Measurements from ENCODE around the gene SLAMF1. TPM values are rescaled to one million over a fixed set of nuclear protein-coding genes. Genes with fewer than 3 reads are reported as not detected.

SLAMF1 gene
- total RNA-seq, 1 experiment from 2014 or later = not detected

DNA sequence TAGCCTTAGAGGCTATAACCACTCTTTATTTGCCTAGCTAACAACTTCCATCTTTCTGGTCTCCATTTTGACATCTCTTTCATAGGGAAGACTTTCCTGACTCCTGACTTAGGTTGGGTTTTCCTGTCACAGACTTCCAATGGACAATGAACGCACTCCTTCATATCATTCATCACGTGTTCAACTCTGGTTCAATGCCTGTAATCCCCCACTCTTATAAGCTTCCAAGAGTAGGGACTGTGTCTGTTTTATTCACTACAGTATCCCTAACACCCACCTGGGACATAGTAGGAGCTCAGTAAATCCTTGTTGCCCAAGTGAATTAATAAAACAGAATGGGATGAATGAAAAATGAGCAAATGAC lies 4.6 kb downstream of the SLAMF1 start:
- no peak for DNase-seq (ENCODE audit: low spot score)
- in situ Hi-C loops (cut with HindIII; ENCODE audit: low sequenced_read_pairs) = no loop called here

DNA sequence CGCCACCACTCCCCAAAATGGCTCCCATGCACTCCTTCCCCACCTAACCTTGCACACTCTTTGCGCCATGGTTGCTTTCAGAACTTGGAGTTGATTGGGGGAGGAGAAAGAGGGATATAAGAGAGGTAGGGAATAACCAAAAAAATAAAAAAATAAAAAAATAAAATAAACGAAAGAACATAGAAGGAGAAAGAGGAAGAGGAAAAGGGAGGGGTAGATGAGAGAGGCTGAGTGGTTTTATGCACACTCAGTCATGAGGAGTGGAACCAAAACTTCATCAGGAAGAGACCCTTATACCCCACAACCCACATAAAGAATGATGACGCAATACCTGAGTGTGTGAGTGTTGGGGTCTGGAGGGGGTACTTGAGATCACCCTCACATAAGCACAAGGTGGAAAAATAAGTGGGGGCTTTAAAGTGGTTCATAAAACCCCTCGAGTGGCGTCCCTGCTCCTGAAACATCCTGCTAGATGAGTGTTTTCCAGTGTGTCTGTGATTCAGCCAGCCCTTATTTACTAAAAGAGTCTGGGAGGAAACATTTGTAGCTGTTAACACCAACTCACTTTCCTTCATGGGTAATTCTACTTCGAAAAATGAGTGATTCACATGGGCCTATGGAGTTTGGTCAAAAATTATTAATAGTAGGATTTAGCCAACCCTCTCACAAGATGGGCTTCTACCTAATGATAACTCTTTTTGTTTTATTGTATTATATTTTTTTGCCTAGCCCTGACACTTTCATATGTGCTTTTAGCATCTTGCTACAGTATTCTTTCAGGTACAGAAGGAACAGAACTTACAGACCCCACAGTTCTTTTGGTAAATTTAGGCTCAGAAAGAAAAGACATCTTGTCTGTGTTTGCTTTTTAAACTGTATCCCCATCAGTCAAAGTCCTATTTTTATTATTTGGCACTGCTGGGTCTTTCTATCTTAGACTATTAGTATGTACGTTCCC lies 5.2 kb downstream of the SLAMF1 start:
- no peak for DNase-seq (ENCODE audit: low spot score)
- in situ Hi-C loops (cut with HindIII; ENCODE audit: low sequenced_read_pairs) = no loop called here

DNA sequence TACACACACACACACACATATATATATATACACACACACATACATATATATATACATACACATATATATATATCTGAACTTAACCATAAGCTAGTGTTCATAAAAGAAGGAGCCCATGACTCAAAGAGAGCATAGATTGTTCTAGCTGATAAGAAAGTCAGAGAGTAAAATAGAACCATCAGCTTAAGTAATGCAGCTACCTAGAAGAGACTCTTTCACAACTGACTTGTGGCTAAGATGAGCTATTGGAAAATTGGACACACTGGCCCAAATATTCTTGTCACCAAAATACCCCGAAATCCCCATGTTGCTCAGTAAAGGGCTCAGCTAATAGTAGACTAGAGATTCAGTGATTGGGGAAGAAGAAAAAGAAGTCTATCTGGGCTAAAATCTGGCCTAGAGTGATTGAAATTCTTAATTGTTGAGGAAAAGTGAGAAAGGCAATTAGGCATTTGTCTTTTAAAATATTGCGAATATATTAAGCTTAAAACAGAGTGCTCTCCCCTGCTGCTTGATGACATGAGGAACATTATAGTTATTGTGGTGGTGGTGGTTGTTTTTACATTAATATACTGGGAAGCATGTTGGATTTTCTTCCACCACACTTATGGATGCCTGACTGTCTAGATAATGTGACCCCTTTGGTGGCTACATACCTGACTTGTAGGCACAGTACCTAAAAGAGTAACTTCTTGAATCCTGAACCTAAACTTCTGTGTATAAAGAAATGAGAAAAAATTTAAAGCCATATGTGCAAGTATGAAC lies 6.3 kb downstream of the SLAMF1 start:
- in situ Hi-C loops (cut with HindIII; ENCODE audit: low sequenced_read_pairs) = no loop called here
- no peak for DNase-seq (ENCODE audit: low spot score)

DNA sequence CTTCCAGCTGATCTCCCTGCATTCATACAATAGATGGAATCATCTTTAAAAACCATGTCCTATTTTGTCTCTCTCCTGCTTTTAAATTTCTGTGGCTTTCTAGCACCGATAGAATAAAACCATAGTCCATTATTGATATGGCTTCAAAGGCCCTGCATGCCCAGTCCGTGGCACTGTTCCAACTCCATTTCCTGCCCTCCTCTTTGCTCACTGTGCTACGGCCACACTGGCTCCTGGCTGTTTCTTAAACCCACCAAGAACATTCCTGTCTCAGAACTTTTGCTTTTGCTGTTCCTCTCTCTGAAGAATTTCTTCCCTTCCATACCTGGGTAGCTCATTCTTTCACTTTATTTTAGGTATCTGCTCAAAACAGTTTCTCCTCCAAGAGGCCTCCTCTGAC lies 7.2 kb downstream of the SLAMF1 start:
- in situ Hi-C loops (cut with HindIII; ENCODE audit: low sequenced_read_pairs) = no loop called here
- DNase-seq (ENCODE audit: low spot score) = no peak

DNA sequence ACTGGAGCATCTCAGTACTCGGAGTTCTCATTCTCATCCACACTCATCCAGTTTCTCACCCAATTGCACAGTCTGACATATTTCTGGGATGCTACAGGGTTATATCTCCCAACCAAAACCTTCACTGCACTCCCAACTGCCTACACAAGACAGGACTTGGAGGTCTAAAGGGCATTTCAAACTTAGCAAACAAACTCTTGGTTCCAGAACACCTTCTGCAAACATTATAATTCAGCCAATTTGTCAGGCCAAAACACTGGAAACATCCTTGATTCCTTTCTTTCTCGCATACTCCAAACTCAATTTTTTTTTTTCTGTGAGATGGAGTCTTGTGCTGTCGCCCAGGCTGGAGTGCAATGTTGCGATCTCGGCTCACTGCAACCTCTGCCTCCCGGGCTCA lies 7.9 kb downstream of the SLAMF1 start:
- no peak for DNase-seq (ENCODE audit: low spot score)
- in situ Hi-C loops (cut with HindIII; ENCODE audit: low sequenced_read_pairs) = no loop called here

DNA sequence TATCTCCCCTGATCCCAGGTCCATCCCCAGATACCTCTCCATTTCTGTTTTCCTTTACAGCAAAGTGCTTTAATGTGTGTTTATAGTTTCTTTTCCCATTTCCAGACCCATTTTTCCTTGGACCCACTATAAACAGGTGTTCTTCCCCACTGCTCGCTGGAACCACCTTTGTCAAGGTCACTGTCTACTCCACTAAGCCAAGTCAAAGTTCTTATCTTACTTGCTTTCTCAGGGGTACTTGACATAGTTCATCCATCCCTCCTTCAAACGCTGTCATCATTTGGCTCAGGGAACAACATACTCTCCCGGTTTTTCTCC lies 8.3 kb downstream of the SLAMF1 start:
- in situ Hi-C loops (cut with HindIII; ENCODE audit: low sequenced_read_pairs) = no loop called here
- DNase-seq (ENCODE audit: low spot score) = no peak

DNA sequence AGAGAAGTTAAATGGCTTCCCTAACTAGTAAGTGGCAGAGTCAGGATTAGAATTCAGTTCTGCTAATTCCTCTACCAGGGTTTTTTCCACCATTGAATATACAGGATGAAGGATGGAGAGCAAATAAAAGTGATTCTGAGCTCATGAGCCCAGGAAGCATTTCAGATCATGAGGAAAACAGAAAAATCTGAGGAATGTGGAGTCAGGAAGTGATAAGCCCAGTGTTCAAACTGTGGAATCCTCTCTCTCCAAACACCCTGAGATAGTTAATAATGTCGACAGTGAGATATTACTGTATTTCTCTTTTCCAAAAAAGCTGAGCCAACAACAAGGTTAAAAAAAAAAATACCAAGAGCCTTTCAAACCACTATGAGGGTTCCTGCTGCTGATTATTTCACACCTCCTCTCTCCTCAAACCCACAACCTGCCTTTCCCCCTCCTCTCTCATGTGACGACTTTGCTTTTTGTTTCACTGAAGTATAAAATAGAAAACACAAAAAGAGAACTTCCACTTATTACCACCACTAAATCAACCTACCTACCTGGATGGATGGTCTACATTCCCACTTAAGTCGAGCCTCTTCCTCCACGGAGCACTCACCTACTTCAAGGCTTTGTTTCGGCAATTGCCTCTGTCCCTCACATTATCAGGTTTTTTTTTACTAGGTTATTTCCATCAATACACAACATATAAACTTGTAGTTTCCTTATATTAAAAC lies 8.9 kb downstream of the SLAMF1 start:
- in situ Hi-C loops (cut with HindIII; ENCODE audit: low sequenced_read_pairs) = no loop called here
- no peak for DNase-seq (ENCODE audit: low spot score)

DNA sequence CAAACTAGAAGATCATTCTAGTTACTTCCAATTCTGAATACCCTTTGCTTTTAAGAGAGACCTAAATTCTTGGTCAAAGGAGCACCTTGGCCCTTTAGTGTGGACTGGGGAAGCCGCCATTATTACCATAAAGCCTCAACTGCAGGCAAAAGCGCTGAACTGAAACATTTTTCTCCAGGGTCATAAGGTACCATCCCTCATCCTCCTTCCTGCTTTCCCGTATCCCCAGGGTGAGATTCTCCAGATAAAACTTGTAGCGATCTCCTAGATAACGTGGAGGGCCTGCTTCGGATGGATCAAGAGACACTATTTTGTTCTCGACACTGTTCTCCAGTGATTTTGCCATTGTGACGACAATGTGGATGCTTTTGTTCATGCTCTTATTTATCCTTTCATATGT lies 9.8 kb downstream of the SLAMF1 start:
- DNase-seq (ENCODE audit: low spot score) = no peak
- in situ Hi-C loops (cut with HindIII; ENCODE audit: low sequenced_read_pairs) = no loop called here

DNA sequence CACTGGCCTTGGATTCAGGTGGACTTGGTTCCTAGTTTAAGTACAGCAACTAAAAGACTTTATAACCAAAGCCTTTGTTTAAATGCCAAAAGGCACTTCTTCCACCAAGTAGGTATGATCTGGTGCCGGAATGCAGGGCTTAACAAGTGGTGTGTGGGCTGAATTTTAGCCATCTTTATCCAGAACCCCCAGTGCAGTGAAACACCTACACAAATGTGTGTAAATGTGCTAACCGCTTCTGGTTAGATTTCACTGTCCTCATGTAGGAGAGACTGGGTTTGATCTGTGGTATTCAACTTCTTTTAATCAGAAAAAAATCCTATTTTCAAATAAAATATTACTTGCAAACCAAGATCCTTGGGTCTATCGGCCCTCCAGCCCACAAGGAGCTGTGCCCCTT lies 10.3 kb downstream of the SLAMF1 start:
- in situ Hi-C loops (cut with HindIII; ENCODE audit: low sequenced_read_pairs) = no loop called here

DNA sequence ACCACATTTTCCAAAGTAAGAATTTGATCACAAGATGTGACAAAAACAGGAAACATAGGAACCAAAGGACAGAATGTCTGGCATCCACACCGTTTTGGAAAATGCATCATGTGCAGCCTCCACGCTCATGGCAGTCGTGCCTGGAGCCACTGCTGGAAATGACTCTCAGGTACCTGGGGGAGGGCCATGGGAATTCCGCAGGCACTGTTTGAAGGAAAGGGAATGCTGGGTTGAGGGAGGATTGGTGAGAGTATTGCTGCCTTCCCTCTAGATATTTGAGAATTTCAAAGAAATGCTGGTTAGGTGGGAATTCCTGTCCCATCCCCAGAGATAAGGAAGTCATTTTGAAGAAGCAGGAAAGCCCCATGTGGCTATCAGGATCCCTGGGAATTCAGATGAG lies 10.8 kb downstream of the SLAMF1 start:
- DNase-seq (ENCODE audit: low spot score) = no peak
- in situ Hi-C loops (cut with HindIII; ENCODE audit: low sequenced_read_pairs) = no loop called here

More for the DNA sequence above, 10.3 kb downstream of the SLAMF1 start:
- DNase-seq (ENCODE audit: low spot score) = no peak

DNA sequence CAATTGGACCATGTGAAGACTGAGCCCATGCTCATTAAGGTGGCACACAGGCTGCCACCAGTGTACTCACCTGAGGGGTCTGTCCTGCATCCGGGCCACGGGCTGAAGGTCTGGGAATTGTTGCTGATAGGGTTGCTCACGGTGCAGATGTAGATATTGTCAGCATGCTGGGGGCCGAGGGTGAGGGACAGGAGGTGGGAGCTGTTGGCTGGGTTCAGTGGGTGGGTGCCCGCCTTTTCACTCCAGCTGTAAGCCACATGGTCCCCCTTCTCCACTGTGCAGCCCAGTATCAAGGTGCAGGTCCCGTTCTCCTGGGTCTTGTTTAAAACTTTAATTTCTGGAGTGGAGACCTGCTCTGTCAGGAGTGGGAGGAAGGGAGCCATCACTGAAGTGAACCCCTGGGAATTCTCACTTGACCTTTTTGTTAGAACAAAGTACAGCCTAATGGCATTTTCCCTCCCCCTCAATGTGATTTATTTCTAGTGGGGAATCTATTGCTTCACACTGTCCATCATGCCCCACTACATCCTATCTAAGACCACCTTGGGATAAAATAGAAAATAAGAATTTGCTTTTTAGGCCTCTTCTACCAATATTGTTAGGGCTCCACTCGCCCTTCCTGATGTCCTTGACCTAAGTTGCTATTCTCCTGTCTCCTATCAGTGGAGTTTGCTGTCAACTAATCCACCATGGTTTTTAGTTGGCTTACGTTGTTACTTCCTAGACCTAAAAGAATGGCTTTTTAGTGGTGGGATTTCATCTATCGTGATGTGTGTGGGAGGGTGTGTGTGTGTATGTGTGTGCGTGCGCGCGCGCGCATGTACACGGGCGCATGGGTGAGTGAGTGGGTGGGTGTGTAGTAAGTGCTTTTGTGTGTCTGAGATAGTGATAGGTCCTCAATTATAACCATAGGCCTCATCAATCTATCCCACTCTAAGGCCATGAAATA lies 12.0 kb downstream of the SLAMF1 start:
- DNase-seq (ENCODE audit: low spot score) = no peak
- in situ Hi-C loops (cut with HindIII; ENCODE audit: low sequenced_read_pairs) = no loop called here

DNA sequence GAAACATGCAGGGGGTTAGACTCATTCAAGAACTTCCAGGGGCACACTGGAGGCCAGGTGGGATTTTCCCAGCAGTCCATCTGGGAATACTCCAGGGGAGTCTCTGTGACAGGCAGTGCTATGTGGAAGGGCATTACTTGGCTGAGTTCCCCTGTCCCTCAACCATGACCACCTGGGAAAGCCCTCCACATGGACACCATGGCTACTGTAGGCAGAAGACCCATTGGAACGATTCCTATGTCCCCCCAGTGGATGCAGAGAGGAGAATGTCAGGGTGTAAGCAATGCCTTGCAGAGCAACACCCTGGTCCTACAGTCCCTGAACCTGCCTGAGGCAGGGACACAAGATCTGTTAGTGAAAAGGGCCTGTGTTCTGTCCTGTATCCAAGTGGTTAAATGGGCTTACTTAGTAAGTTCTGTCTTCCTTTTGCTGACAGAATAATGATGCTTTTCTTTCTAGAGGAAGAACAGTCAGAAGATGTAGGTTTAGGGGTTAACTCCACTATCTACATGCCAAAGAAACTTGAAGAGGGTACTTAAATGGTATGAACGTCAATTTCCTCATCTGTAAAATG lies 13.4 kb downstream of the SLAMF1 start:
- in situ Hi-C loops (cut with HindIII; ENCODE audit: low sequenced_read_pairs) = no loop called here
- DNase-seq (ENCODE audit: low spot score) = no peak

DNA sequence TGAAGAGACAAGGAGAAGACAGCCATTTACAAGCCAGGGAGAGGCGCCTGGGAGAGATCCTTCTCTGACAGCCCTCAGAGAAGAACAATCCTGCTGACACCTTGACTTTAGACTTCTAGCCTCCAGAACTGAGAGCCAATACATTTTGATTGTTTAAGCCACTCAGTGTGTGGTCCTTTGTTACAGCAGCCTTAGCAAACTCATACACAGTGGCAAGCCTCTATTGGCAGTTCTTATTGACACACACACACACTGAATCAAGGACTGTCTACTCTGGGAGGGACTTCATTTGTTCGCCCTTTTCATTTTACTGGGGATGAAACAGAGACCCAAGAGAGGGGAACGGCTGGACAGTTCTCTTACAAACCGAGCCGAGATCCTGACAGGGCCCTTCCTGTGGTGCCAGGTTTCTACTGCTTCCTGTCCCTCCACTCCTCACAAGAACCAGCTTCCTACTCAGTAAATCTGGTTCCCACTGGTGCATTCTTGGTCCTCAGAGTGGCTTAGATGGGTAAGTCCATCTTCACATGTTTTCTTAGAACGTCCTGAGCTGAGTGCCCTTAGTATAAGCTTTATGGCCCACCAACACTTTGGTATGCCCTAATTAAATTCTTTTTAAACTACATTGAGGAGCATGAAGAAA lies 14.7 kb downstream of the SLAMF1 start:
- in situ Hi-C loops (cut with HindIII; ENCODE audit: low sequenced_read_pairs) = no loop called here
- DNase-seq (ENCODE audit: low spot score) = no peak

DNA sequence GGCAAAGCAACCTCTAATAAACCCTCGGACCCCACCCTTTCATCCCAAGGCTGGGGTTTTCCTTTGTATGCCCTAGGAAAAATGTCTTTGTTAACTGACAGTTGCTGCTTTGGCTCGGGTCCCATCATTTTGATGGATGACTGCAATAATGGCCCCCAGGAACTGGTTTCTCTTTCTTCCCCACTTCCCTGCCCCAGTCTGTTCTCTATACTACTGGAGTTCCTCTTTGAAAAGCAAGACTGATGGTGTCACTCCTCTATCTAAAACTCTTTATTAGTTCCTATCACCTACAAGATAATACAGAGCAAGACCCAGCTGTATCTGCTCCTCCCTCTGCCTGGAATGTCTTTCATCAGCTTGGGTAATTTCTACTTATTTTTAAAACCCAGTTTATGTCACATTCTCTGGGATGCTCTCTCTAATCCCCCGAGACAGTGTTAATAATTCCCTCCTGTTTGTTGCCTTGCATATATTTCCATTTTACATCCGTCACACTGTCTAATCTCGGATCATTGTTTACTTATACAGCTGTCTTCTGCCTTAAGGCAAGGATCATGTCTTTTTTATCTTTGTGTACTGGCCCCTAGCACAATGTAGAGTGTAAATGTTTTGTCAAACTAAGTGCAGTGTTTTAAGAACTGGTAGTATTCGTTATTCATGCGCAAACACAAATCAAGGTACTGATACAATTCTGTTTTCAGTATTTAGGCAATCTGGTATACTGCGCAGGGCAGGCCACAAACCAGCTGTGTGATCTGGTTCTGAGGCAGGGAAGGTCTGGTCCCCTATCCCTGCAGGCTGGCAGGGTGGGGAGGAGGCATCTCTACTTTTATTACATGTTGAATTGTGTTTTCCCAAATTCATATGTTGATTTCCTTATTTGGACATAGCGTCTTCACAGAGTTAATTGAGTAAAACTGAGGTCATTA lies 16.1 kb downstream of the SLAMF1 start:
- in situ Hi-C loops (cut with HindIII; ENCODE audit: low sequenced_read_pairs) = no loop called here
- no peak for DNase-seq (ENCODE audit: low spot score)

DNA sequence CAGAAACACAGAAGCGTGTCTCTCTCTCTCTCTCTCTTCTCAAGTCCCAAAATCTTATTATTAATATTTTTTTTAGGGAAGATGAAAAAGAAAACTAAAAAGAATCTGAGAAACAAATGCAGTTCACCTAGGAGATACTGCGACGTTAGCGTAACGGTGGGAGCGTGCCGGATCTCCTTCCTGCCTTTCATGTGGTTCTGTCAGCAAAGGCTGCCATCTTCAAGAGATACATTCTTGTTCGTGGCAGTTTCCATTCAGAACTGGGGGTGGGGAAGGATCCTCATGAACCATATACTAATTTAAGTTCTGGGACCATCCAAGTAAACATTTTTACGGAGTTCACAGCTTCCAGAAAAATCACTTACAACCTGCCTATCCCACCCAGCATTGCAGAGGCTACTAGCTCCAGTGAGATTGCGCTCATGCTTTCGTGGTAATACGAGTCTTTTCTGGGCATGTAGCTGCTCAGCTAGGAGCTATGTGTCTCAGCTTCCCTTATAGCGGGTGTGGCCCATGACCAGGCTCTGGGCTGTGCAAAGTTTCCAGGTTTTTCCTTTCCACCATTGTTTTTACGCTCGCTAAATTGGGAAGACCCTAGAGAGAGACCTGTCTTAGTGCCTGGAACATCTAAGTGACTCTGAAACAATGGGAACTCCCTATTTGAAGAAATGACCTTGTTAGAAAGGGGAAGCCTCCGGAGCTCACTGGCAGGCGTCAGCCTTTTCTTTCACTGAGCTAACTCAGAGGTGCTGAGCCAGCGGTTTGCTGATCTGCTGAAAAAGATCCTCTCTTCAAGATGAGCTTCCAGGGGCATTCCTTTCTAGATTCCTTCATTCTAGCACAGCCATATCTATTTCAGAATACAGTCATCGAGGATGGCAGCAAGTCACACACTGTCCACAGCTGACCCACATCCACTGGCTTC lies 17.3 kb downstream of the SLAMF1 start:
- in situ Hi-C loops (cut with HindIII; ENCODE audit: low sequenced_read_pairs) = no loop called here
- DNase-seq (ENCODE audit: low spot score) = no peak

DNA sequence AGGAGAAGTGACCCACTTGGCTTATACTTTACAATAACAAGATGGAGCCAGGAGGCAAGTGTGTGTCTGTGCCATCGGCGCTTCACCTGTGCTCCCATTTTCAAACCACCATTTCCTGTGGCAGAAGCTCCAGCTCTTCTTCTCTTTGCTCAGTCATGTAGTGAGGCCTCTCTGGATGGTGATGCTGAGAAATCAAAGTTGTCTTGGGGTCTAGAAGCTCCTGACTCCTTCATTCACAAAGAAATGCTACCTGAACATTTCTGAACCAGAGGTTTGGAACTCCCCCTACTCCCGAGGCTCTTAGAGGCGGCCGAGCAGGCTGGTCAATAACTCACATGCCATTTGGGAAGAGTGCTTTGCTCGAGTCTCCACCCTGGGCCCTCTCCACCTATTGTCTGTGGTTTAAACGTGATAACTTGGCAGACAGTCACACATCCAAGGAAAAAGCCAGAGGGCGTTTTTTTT lies 18.0 kb downstream of the SLAMF1 start:
- in situ Hi-C loops (cut with HindIII; ENCODE audit: low sequenced_read_pairs) = no loop called here
- DNase-seq (ENCODE audit: low spot score) = no peak
